Posterior cingulate gyrus (tissue), 11 donors: Measurements from ENCODE around the gene FAM169A.
"Not testable (repeated sequence)": the region's sequence is repeated elsewhere in the genome, so short reads cannot be mapped to it uniquely, and the experiment has no call there.

ENCODE experiments used
- DNase-seq, 10 donors: peaks; one replicate each; pipeline versions ENCODE4 v3.0.0 to v3.0.0-alpha.2; 2020 to 2021; ENCODE audit warnings: mixed read lengths in 3 of 10
- intact Hi-C: fragments of 100-400 bp; cut with DNase I; formaldehyde crosslinking; loops from one replicate; pipeline ENCODE4 v1.15.1; 2023

Gene FAM169A

GRCh38 chr5:74810915-74811314 is 55.3 kb downstream of the FAM169A start:
- intact Hi-C loops: no loop called here
- DNase-seq: no peak

- intact Hi-C loops: no loop called here
- DNase-seq: no peak
Observed at GRCh38 chr5:74801941-74802340, 64.2 kb downstream of the FAM169A start.

GRCh38 chr5:74801197-74801596 is 65.0 kb downstream of the FAM169A start:
- intact Hi-C loops: no loop called here

GRCh38 chr5:74798977-74799911 is 66.9 kb downstream of the FAM169A start:
- peak in 7 of 10 donors; percentile 27 to 86 (median 53) for DNase-seq
- intact Hi-C loops: no loop called here

More at GRCh38 chr5:74801197-74801596, 65.0 kb downstream of the FAM169A start:
- no peak for DNase-seq

- DNase-seq, intact Hi-C loops: not testable (repeated sequence)
Observed at GRCh38 chr5:74791669-74792068, 74.5 kb downstream of the FAM169A start.

GRCh38 chr5:74787424-74787823 is 78.8 kb downstream of the FAM169A start:
- DNase-seq: no peak
- intact Hi-C loops: no loop called here

- DNase-seq: no peak
- intact Hi-C loops: no loop called here
Observed at GRCh38 chr5:74786851-74787250, 79.3 kb downstream of the FAM169A start.

- DNase-seq: no peak
- intact Hi-C loops: no loop called here
Observed at GRCh38 chr5:74778609-74779008, 87.6 kb downstream of the FAM169A start.

- intact Hi-C loops: no loop called here
- DNase-seq: no peak
Observed at GRCh38 chr5:74772359-74772758, 93.8 kb downstream of the FAM169A start.

- intact Hi-C loops: loop anchor here (5.0 to 10.0 kb wide), 3 partner anchors 77 to 570 kb away; partner anchors contain the start of genes HEXB and HMGCR
- no peak for DNase-seq
Observed at GRCh38 chr5:74767579-74767913, 98.6 kb downstream of the FAM169A start.

GRCh38 chr5:74766849-74767578 is 99.2 kb downstream of the FAM169A start, which contains the start of the genes GFM2 and NSA2:
Gene GFM2 (minus strand): TSS chr5:74767117. CDS start chr5:74763742, 3,375 bp downstream.
Gene NSA2 (plus strand): TSS chr5:74767249. CDS start chr5:74767361, 112 bp downstream.
- DNase-seq: peak; percentile 92 to 99 (median 98)
- intact Hi-C loops: loop anchor here (1.0 to 10.0 kb wide), 4 partner anchors 78 to 570 kb away; partner anchors contain the start of genes HEXB and HMGCR

GRCh38 chr5:74766418-74766848 is 99.8 kb downstream of the FAM169A start:
- intact Hi-C loops: loop anchor here (1.0 to 10.0 kb wide), 4 partner anchors 78 to 571 kb away; partner anchors contain the start of genes HEXB and HMGCR
- no peak for DNase-seq

GRCh38 chr5:74765929-74766328 is 100.3 kb downstream of the FAM169A start:
- intact Hi-C loops: loop anchor here (1.0 to 10.0 kb wide), 4 partner anchors 79 to 571 kb away; partner anchors contain the start of genes HEXB and HMGCR
- peak in 2 of 10 donors; percentile 60 to 67 for DNase-seq

- intact Hi-C loops: loop anchor here (5.0 to 10.0 kb wide), 3 partner anchors 78 to 572 kb away; partner anchors contain the start of genes HEXB and HMGCR
- no peak for DNase-seq
Observed at GRCh38 chr5:74765201-74765600, 101.0 kb downstream of the FAM169A start.

GRCh38 chr5:74763504-74763903 is 102.7 kb downstream of the FAM169A start:
- intact Hi-C loops: loop anchor here (10.0 kb wide), 1 partner anchor 81 kb away; no protein-coding TSS in a partner anchor
- no peak for DNase-seq

GRCh38 chr5:74762599-74762998 is 103.6 kb downstream of the FAM169A start:
- DNase-seq: no peak
- intact Hi-C loops: loop anchor here (10.0 kb wide), 1 partner anchor 82 kb away; no protein-coding TSS in a partner anchor

- intact Hi-C loops: loop anchor here (10.0 kb wide), 1 partner anchor 84 kb away; no protein-coding TSS in a partner anchor
- DNase-seq: no peak
Observed at GRCh38 chr5:74761241-74761640, 104.9 kb downstream of the FAM169A start.

GRCh38 chr5:74748742-74749141 is 117.4 kb downstream of the FAM169A start:
- intact Hi-C loops: not testable (repeated sequence)

GRCh38 chr5:74738406-74738805 is 127.8 kb downstream of the FAM169A start:
- intact Hi-C loops: no loop called here
- no peak for DNase-seq

More at GRCh38 chr5:74748742-74749141, 117.4 kb downstream of the FAM169A start:
- DNase-seq: not testable (repeated sequence)

GRCh38 chr5:74736759-74737158 is 129.4 kb downstream of the FAM169A start:
- intact Hi-C loops: no loop called here
- peak in 2 of 10 donors; percentile 31 to 65 for DNase-seq
